ENCODE data around the gene IFNAR1. TPM values are rescaled to one million over a fixed set of nuclear protein-coding genes. Genes with fewer than 3 reads are reported as not detected.

Gene IFNAR1
- total RNA-seq, 1 experiment from 2014 or later = 20.4 TPM

GRCh38 chr21:33387294-33387693 lies 62.5 kb downstream of the IFNAR1 start:
- Histone ChIP-seq H3K9me3 (no peaks in the 10 kb centered on the region), H3K36me3 (ENCODE audit: control insufficient read depth, insufficient read depth, low read length) (no peaks in the 10 kb centered on the region), H3K4me1 (peaks cover 25% of the 10 kb centered on the region), H3K27me3 (replicated peaks; ENCODE audit: control insufficient read depth, insufficient read depth, low read length) (no peaks in the 10 kb centered on the region), H3K4me3 (ENCODE audit: low read depth, low read length) (no peak overlapping the region)
- DNase-seq = no peak
- Mint-ChIP-seq H3K27ac (ENCODE audit: unreplicated experiment) (no peak overlapping the region), H3K9me3 (ENCODE audit: unreplicated experiment) (no peaks in the 10 kb centered on the region), H3K4me3 (ENCODE audit: unreplicated experiment) (no peak overlapping the region), H3K4me1 (ENCODE audit: low read depth, unreplicated experiment) (no peaks in the 10 kb centered on the region), H3K27me3 (ENCODE audit: insufficient read depth, unreplicated experiment) (no peaks in the 10 kb centered on the region), H3K36me3 (ENCODE audit: insufficient read depth, unreplicated experiment) (no peaks in the 10 kb centered on the region)
- POLR2A ChIA-PET = no interaction called here
- no TSS peak for BruUV-seq (replicated peaks)
- TF ChIP-seq CTCF (IDR thresholded peaks at IDR 0.05; ENCODE audit: insufficient read depth in 1 of 2, low read depth in 1 of 2, low read length in 1 of 2, severe bottlenecking in 1 of 2, unreplicated experiment in 1 of 2) = no peak
- intact Hi-C loops (cut with micrococcal nuclease; ENCODE audit: unreplicated experiment) = no loop called here
- CTCF ChIA-PET = interaction anchor here (0.8 kb wide), 1 partner anchor 15 kb away, joined by 3 read pairs; no protein-coding TSS in a partner anchor

GRCh38 chr21:33388188-33388587 lies 63.4 kb downstream of the IFNAR1 start:
- DNase-seq = no peak
- no peaks in the 10 kb centered on the region for H3K36me3 ChIP-seq (ENCODE audit: control insufficient read depth, insufficient read depth, low read length)
- CTCF ChIA-PET = interaction anchor here (0.6 kb wide), 1 partner anchor 63 kb away, joined by 3 read pairs; the partner anchor contains the start of gene IFNAR1

GRCh38 chr21:33390479-33390878 lies 65.7 kb downstream of the IFNAR1 start:
- BruUV-seq (replicated peaks) = no TSS peak
- H3K4me1 ChIP-seq = no peaks in the 10 kb centered on the region
- ChIA-PET CTCF (no interaction called here), POLR2A (no interaction called here)
- no peak overlapping the region for H3K27ac Mint-ChIP-seq (ENCODE audit: unreplicated experiment)
- no peak for TF ChIP-seq CTCF (IDR thresholded peaks at IDR 0.05; ENCODE audit: insufficient read depth in 1 of 2, low read depth in 1 of 2, low read length in 1 of 2, severe bottlenecking in 1 of 2, unreplicated experiment in 1 of 2)
- H3K27me3 ChIP-seq (replicated peaks; ENCODE audit: control insufficient read depth, insufficient read depth, low read length) = no peaks in the 10 kb centered on the region
- H3K9me3 ChIP-seq = no peaks in the 10 kb centered on the region
- H3K9me3 Mint-ChIP-seq (ENCODE audit: unreplicated experiment) = no peaks in the 10 kb centered on the region
- DNase-seq = no peak
- no peaks in the 10 kb centered on the region for H3K36me3 Mint-ChIP-seq (ENCODE audit: insufficient read depth, unreplicated experiment)
- intact Hi-C loops (cut with micrococcal nuclease; ENCODE audit: unreplicated experiment) = no loop called here
- H3K4me1 Mint-ChIP-seq (ENCODE audit: low read depth, unreplicated experiment) = no peaks in the 10 kb centered on the region
- no peak overlapping the region for H3K4me3 ChIP-seq (ENCODE audit: low read depth, low read length)
- H3K4me3 Mint-ChIP-seq (ENCODE audit: unreplicated experiment) = no peak overlapping the region
- no peaks in the 10 kb centered on the region for H3K27me3 Mint-ChIP-seq (ENCODE audit: insufficient read depth, unreplicated experiment)
- no peaks in the 10 kb centered on the region for H3K36me3 ChIP-seq (ENCODE audit: control insufficient read depth, insufficient read depth, low read length)

More at GRCh38 chr21:33388188-33388587, 63.4 kb downstream of the IFNAR1 start:
- Histone ChIP-seq H3K4me3 (ENCODE audit: low read depth, low read length) (no peak overlapping the region), H3K4me1 (peaks cover 16% of the 10 kb centered on the region), H3K9me3 (no peaks in the 10 kb centered on the region), H3K27me3 (replicated peaks; ENCODE audit: control insufficient read depth, insufficient read depth, low read length) (no peaks in the 10 kb centered on the region)
- H3K4me1 Mint-ChIP-seq (ENCODE audit: low read depth, unreplicated experiment) = no peaks in the 10 kb centered on the region
- POLR2A ChIA-PET = no interaction called here
- no peaks in the 10 kb centered on the region for H3K9me3 Mint-ChIP-seq (ENCODE audit: unreplicated experiment)
- no peak overlapping the region for H3K27ac Mint-ChIP-seq (ENCODE audit: unreplicated experiment)
- BruUV-seq (replicated peaks) = no TSS peak
- no peak overlapping the region for H3K4me3 Mint-ChIP-seq (ENCODE audit: unreplicated experiment)
- no peak for TF ChIP-seq CTCF (IDR thresholded peaks at IDR 0.05; ENCODE audit: insufficient read depth in 1 of 2, low read depth in 1 of 2, low read length in 1 of 2, severe bottlenecking in 1 of 2, unreplicated experiment in 1 of 2)
- H3K36me3 Mint-ChIP-seq (ENCODE audit: insufficient read depth, unreplicated experiment) = no peaks in the 10 kb centered on the region
- intact Hi-C loops (cut with micrococcal nuclease; ENCODE audit: unreplicated experiment) = no loop called here
- H3K27me3 Mint-ChIP-seq (ENCODE audit: insufficient read depth, unreplicated experiment) = no peaks in the 10 kb centered on the region
